SK-N-SH treated with all-trans-retinoic acid at 6 μM for 48 hours (cell line): Measurements from ENCODE around the gene UCHL1.

Experiments
- ATAC-seq: fragments of 200-7000 bp; cut with Tn5 transposase; 3 replicates; pipeline ENCODE4 v1.9.1; 2020; ENCODE audit warnings: mild to moderate bottlenecking, moderate library complexity
- ARNTL ChIP-seq: fragments of 450-650 bp; formaldehyde crosslinking; IDR thresholded peaks from 2 replicates; pipeline ENCODE4 v1.5.0; 2020; ENCODE audit warnings: low read depth, mild to moderate bottlenecking, moderate library complexity, borderline replicate concordance
- BACH2 ChIP-seq: fragments of 250-450 bp; sonication (Bioruptor Pico); IDR thresholded peaks from 2 replicates; pipeline ENCODE4 v1.9.0; 2021; ENCODE audit warnings: mild to moderate bottlenecking, borderline replicate concordance
- CSDC2 ChIP-seq: fragments of 250-450 bp; sonication (Bioruptor Pico); IDR thresholded peaks from 2 replicates; pipeline ENCODE4 v1.5.0; 2020; ENCODE audit warnings: mild to moderate bottlenecking, moderate library complexity
- ESRRG ChIP-seq: fragments of 250-450 bp; sonication (Bioruptor Pico); IDR thresholded peaks from 2 replicates; pipeline ENCODE4 v1.6.1; 2021; ENCODE audit warnings: mild to moderate bottlenecking
- GLIS3 ChIP-seq: fragments of 250-450 bp; sonication (Bioruptor Pico); IDR thresholded peaks from 2 replicates; pipeline ENCODE4 v1.5.0; 2020; ENCODE audit warnings: mild to moderate bottlenecking, moderate library complexity
- ISL1 ChIP-seq: fragments of 250-450 bp; sonication (Bioruptor Pico); IDR thresholded peaks from 2 replicates; pipeline ENCODE4 v2.1.2; 2022; ENCODE audit warnings: mild to moderate bottlenecking, moderate library complexity
- OSR1 ChIP-seq: fragments of 250-450 bp; sonication (Bioruptor Pico); IDR thresholded peaks from 2 replicates; pipeline ENCODE4 v1.8.0; 2022; ENCODE audit warnings: moderate library complexity, mild to moderate bottlenecking, inconsistent platforms
- PPARA ChIP-seq: fragments of 250-450 bp; sonication (Bioruptor Pico); IDR thresholded peaks from 2 replicates; pipeline ENCODE4 v1.5.0; 2020; ENCODE audit warnings: mild to moderate bottlenecking, borderline replicate concordance
- RARB ChIP-seq: fragments of 250-450 bp; sonication (Bioruptor Pico); IDR thresholded peaks from 2 replicates; pipeline ENCODE4 v1.8.0; 2021; ENCODE audit warnings: mild to moderate bottlenecking, moderate library complexity
- SNAI2 ChIP-seq: fragments of 250-450 bp; sonication (Bioruptor Pico); IDR thresholded peaks from 2 replicates; pipeline ENCODE4 v1.5.0; 2020; ENCODE audit warnings: mild to moderate bottlenecking, moderate library complexity
- TCF4 ChIP-seq: fragments of 250-450 bp; sonication (Bioruptor Pico); IDR thresholded peaks from 2 replicates; pipeline ENCODE4 v1.8.0; 2021; ENCODE audit warnings: mild to moderate bottlenecking, moderate library complexity, borderline replicate concordance
- TOX ChIP-seq: fragments of 250-450 bp; sonication (Bioruptor Pico); IDR thresholded peaks from 2 replicates; pipeline ENCODE4 v1.8.0; 2021; ENCODE audit warnings: mild to moderate bottlenecking, moderate library complexity, borderline replicate concordance
- ZFP30 ChIP-seq: fragments of 450-650 bp; formaldehyde crosslinking; IDR thresholded peaks from 2 replicates; pipeline ENCODE4 v1.5.0; 2022; ENCODE audit warnings: mild to moderate bottlenecking, moderate library complexity
- ZNF565 ChIP-seq: fragments of 450-650 bp; formaldehyde crosslinking; conservative IDR thresholded peaks from 2 replicates; pipeline ENCODE4 v1.5.0; 2020; ENCODE audit warnings: low read depth, mild to moderate bottlenecking, moderate library complexity
- ZNF70 ChIP-seq: fragments of 450-650 bp; formaldehyde crosslinking; IDR thresholded peaks from 2 replicates; pipeline ENCODE4 v1.5.0; 2020; ENCODE audit warnings: mild to moderate bottlenecking, moderate library complexity
- ZNF8 ChIP-seq: fragments of 450-650 bp; formaldehyde crosslinking; IDR thresholded peaks from 2 replicates; pipeline ENCODE4 v1.5.0; 2020; ENCODE audit warnings: mild to moderate bottlenecking, moderate library complexity
- TF ChIP-seq, protein P1 (sequence below): fragments of 250-450 bp; sonication (Bioruptor Pico); IDR thresholded peaks from 2 replicates; pipeline ENCODE4 v1.8.0; 2020; ENCODE audit warnings: mild to moderate bottlenecking, moderate library complexity, borderline replicate concordance
- TF ChIP-seq, protein P2 (sequence below): fragments of 250-450 bp; sonication (Bioruptor Pico); IDR thresholded peaks from 2 replicates; pipeline ENCODE4 v1.5.1; 2020; ENCODE audit warnings: low read depth, mild to moderate bottlenecking, moderate library complexity
- TF ChIP-seq, protein P3 (sequence below): fragments of 250-450 bp; sonication (Bioruptor Pico); IDR thresholded peaks from 2 replicates; pipeline ENCODE4 v1.8.0; 2021; ENCODE audit warnings: low read depth, mild to moderate bottlenecking, moderate library complexity, borderline replicate concordance
- TF ChIP-seq, protein P4 (sequence below): fragments of 250-450 bp; sonication (Bioruptor Pico); IDR thresholded peaks from 2 replicates; pipeline ENCODE4 v1.5.0; 2020; ENCODE audit warnings: mild to moderate bottlenecking, moderate library complexity
- TF ChIP-seq, protein P5 (sequence below): fragments of 250-450 bp; sonication (Bioruptor Pico); IDR thresholded peaks from 2 replicates; pipeline ENCODE4 v1.5.1; 2021; ENCODE audit warnings: mild to moderate bottlenecking, moderate library complexity

The UCHL1 gene

DNA sequence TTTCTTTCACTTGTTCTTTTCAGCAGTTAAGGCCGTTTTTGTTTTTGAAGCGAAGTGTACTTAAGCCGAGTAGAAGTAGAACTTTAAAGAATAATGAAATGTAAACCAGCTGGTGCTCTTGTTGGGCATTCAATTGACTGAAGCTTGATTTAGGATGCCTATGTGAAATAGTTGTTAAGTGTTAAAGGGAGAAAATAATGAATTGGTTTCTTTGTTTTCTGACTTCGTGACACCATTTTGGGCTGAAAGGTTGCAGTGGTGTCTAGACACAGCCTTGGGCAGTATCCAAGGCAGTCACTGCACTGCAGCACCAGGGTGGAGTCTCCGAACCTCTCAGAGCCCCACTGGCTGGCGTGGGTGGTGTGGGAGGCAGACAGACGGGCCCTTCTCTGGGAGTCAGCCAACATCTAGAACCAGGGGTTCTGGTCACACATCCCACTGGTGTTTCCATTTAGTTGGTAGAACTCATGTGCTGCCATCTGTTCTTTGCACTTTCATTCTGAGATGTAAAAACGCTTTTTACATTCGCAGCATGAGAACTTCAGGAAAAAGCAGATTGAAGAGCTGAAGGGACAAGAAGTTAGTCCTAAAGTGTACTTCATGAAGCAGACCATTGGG lies 3.5 kb downstream of the UCHL1 start:
- no peak for ATAC-seq

DNA sequence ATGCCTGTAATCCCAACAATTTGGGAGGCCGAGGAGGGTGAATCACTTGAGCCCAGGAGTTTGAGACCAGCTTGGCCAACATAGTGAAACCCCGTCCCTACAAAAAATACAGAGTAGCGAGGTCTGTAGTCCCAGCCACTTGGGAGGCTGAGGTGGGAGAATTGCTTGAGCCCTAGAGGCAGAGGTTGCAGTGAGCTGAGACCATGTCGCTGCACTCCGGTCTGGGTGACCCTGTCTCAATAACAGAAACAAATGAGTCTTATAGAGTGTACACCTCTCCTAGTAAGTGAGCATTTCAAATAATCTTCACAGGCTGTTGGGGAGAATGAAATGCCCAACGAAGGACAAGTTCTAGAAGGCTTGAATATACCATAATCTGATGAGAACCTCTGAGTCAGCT lies 5.5 kb downstream of the UCHL1 start:
- no peak for ATAC-seq
- TF ChIP-seq TCF4 (CRISPR knock-in tag) (no peak), GLIS3 (no peak), BACH2 (CRISPR knock-in tag) (no peak), TOX (no peak), ZNF8 (CRISPR knock-in tag) (no peak), SNAI2 (CRISPR knock-in tag) (no peak), PPARA (CRISPR knock-in tag) (no peak), ZNF565 (CRISPR knock-in tag) (no peak), ZFP30 (CRISPR knock-in tag) (no peak), ISL1 (no peak), CSDC2 (CRISPR knock-in tag) (no peak), RARB (CRISPR knock-in tag) (no peak), ZNF70 (CRISPR knock-in tag) (no peak), OSR1 (CRISPR knock-in tag) (no peak)
- TF ChIP-seq, protein P1, sequence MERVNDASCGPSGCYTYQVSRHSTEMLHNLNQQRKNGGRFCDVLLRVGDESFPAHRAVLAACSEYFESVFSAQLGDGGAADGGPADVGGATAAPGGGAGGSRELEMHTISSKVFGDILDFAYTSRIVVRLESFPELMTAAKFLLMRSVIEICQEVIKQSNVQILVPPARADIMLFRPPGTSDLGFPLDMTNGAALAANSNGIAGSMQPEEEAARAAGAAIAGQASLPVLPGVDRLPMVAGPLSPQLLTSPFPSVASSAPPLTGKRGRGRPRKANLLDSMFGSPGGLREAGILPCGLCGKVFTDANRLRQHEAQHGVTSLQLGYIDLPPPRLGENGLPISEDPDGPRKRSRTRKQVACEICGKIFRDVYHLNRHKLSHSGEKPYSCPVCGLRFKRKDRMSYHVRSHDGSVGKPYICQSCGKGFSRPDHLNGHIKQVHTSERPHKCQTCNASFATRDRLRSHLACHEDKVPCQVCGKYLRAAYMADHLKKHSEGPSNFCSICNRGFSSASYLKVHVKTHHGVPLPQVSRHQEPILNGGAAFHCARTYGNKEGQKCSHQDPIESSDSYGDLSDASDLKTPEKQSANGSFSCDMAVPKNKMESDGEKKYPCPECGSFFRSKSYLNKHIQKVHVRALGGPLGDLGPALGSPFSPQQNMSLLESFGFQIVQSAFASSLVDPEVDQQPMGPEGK (CRISPR knock-in tag): no peak
- TF ChIP-seq, protein P2, sequence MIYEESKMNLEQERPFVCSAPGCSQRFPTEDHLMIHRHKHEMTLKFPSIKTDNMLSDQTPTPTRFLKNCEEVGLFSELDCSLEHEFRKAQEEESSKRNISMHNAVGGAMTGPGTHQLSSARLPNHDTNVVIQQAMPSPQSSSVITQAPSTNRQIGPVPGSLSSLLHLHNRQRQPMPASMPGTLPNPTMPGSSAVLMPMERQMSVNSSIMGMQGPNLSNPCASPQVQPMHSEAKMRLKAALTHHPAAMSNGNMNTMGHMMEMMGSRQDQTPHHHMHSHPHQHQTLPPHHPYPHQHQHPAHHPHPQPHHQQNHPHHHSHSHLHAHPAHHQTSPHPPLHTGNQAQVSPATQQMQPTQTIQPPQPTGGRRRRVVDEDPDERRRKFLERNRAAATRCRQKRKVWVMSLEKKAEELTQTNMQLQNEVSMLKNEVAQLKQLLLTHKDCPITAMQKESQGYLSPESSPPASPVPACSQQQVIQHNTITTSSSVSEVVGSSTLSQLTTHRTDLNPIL (CRISPR knock-in tag): no peak

More for the DNA sequence above, 3.5 kb downstream of the UCHL1 start:
- no peak for TF ChIP-seq OSR1 (CRISPR knock-in tag)
- TF ChIP-seq PPARA (CRISPR knock-in tag): no peak
- TF ChIP-seq, protein P3, sequence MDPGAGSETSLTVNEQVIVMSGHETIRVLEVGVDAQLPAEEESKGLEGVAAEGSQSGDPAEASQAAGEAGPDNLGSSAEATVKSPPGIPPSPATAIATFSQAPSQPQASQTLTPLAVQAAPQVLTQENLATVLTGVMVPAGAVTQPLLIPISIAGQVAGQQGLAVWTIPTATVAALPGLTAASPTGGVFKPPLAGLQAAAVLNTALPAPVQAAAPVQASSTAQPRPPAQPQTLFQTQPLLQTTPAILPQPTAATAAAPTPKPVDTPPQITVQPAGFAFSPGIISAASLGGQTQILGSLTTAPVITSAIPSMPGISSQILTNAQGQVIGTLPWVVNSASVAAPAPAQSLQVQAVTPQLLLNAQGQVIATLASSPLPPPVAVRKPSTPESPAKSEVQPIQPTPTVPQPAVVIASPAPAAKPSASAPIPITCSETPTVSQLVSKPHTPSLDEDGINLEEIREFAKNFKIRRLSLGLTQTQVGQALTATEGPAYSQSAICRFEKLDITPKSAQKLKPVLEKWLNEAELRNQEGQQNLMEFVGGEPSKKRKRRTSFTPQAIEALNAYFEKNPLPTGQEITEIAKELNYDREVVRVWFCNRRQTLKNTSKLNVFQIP (CRISPR knock-in tag): no peak
- TF ChIP-seq TCF4 (CRISPR knock-in tag): no peak
- TF ChIP-seq, protein P4, sequence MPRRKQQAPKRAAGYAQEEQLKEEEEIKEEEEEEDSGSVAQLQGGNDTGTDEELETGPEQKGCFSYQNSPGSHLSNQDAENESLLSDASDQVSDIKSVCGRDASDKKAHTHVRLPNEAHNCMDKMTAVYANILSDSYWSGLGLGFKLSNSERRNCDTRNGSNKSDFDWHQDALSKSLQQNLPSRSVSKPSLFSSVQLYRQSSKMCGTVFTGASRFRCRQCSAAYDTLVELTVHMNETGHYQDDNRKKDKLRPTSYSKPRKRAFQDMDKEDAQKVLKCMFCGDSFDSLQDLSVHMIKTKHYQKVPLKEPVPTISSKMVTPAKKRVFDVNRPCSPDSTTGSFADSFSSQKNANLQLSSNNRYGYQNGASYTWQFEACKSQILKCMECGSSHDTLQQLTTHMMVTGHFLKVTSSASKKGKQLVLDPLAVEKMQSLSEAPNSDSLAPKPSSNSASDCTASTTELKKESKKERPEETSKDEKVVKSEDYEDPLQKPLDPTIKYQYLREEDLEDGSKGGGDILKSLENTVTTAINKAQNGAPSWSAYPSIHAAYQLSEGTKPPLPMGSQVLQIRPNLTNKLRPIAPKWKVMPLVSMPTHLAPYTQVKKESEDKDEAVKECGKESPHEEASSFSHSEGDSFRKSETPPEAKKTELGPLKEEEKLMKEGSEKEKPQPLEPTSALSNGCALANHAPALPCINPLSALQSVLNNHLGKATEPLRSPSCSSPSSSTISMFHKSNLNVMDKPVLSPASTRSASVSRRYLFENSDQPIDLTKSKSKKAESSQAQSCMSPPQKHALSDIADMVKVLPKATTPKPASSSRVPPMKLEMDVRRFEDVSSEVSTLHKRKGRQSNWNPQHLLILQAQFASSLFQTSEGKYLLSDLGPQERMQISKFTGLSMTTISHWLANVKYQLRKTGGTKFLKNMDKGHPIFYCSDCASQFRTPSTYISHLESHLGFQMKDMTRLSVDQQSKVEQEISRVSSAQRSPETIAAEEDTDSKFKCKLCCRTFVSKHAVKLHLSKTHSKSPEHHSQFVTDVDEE (CRISPR knock-in tag): no peak
- TF ChIP-seq CSDC2 (CRISPR knock-in tag): no peak
- TF ChIP-seq, protein P1 (CRISPR knock-in tag): no peak
- no peak for TF ChIP-seq ARNTL (CRISPR knock-in tag)
- no peak for TF ChIP-seq GLIS3

DNA sequence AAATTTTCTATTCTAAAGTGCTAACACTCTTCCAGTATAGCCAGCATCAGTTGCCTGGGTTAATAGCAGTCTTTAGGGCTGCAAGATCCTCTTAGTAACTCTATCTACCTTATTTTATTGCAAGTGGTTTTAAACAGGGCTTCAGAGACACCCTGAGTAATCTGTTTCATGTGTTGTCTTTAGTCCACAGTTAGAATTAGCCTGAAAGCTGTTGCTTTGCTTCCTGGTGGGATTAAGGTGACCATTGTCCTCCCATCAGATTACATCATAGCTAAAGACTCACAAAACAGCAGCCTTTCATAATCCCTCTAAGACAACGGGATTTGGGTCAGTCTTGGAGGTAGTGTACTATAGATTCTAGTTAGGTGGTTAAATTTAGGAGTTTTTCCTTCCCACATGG lies 7.5 kb downstream of the UCHL1 start:
- TF ChIP-seq, protein P5, sequence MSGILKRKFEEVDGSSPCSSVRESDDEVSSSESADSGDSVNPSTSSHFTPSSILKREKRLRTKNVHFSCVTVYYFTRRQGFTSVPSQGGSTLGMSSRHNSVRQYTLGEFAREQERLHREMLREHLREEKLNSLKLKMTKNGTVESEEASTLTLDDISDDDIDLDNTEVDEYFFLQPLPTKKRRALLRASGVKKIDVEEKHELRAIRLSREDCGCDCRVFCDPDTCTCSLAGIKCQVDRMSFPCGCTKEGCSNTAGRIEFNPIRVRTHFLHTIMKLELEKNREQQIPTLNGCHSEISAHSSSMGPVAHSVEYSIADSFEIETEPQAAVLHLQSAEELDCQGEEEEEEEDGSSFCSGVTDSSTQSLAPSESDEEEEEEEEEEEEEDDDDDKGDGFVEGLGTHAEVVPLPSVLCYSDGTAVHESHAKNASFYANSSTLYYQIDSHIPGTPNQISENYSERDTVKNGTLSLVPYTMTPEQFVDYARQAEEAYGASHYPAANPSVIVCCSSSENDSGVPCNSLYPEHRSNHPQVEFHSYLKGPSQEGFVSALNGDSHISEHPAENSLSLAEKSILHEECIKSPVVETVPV: no peak
- TF ChIP-seq ESRRG (CRISPR knock-in tag): no peak

More for the DNA sequence above, 7.5 kb downstream of the UCHL1 start:
- no peak for ATAC-seq
